ENCODE measurements around the gene RALA. TPM values are rescaled to one million over a fixed set of nuclear protein-coding genes. Genes with fewer than 3 reads are reported as not detected.
"Not testable (repeated sequence)": the region's sequence is repeated elsewhere in the genome, so short reads cannot be mapped to it uniquely, and the experiment has no call there.

Gene RALA
- total and polyA plus RNA-seq, 4 donors: 9.6 to 27.2 (median 19.3) TPM

GRCh38 chr7:39679874-39680273 lies 56.5 kb downstream of the RALA start:
- WGBS, 2 donors: 87 to 90% methylated on average over 9 of the region's 9 CpGs
- H3K4me1 ChIP-seq (ENCODE audit: control insufficient read depth in 1 of 2, insufficient read depth in 2 of 2, low read length in 2 of 2); intact Hi-C loops (cut with DNase I): not testable (repeated sequence)

GRCh38 chr7:39681887-39682441 lies 58.6 kb downstream of the RALA start:
- ATAC-seq (ENCODE audit: low FRiP score) (no peak), DNase-seq (no peak)
- Histone ChIP-seq H3K4me1 (ENCODE audit: control insufficient read depth in 1 of 2, insufficient read depth in 2 of 2, low read length in 2 of 2) (peaks cover 0 to 6% of the 10 kb centered on the region in 2 donors), H3K4me3 (ENCODE audit: low read length in 2 of 2) (no peak overlapping the region), H3K9me3 (ENCODE audit: control insufficient read depth, low read length) (no peaks in the 10 kb centered on the region), H3K27ac (ENCODE audit: low read depth in 1 of 2, low read length in 2 of 2) (no peak overlapping the region), H3K27me3 (ENCODE audit: control insufficient read depth in 1 of 2, insufficient read depth in 2 of 2, low read length in 1 of 2) (no peaks in the 10 kb centered on the region), H3K36me3 (ENCODE audit: control insufficient read depth in 1 of 2, insufficient read depth in 2 of 2, low read length in 1 of 2) (no peaks in the 10 kb centered on the region)
- intact Hi-C loops (cut with DNase I): no loop called here
- WGBS, 2 donors: 75 to 82% methylated on average over 3 of the region's 3 CpGs

More at GRCh38 chr7:39679874-39680273, 56.5 kb downstream of the RALA start:
- H3K27ac ChIP-seq (ENCODE audit: low read depth in 1 of 2, low read length in 2 of 2); H3K9me3 ChIP-seq (ENCODE audit: control insufficient read depth, low read length); H3K36me3 ChIP-seq (ENCODE audit: control insufficient read depth in 1 of 2, insufficient read depth in 2 of 2, low read length in 1 of 2); H3K4me3 ChIP-seq (ENCODE audit: low read length in 2 of 2); DNase-seq; ATAC-seq (ENCODE audit: low FRiP score); H3K27me3 ChIP-seq (ENCODE audit: control insufficient read depth in 1 of 2, insufficient read depth in 2 of 2, low read length in 1 of 2): not testable (repeated sequence)

- Histone ChIP-seq H3K9me3 (ENCODE audit: control insufficient read depth, low read length) (no peaks in the 10 kb centered on the region), H3K27me3 (ENCODE audit: control insufficient read depth in 1 of 2, insufficient read depth in 2 of 2, low read length in 1 of 2) (no peaks in the 10 kb centered on the region), H3K27ac (ENCODE audit: low read depth in 1 of 2, low read length in 2 of 2) (no peak overlapping the region), H3K4me1 (ENCODE audit: control insufficient read depth in 1 of 2, insufficient read depth in 2 of 2, low read length in 2 of 2) (peaks cover 0 to 6% of the 10 kb centered on the region in 2 donors), H3K4me3 (ENCODE audit: low read length in 2 of 2) (no peak overlapping the region), H3K36me3 (ENCODE audit: control insufficient read depth in 1 of 2, insufficient read depth in 2 of 2, low read length in 1 of 2) (no peaks in the 10 kb centered on the region)
- DNase-seq (no peak), ATAC-seq (ENCODE audit: low FRiP score) (no peak)
- WGBS, 2 donors: 50% methylated on average over 2 of the region's 2 CpGs
- intact Hi-C loops (cut with DNase I): no loop called here
Observed at GRCh38 chr7:39683216-39683845, 60.0 kb downstream of the RALA start.

GRCh38 chr7:39686261-39686924 lies 63.0 kb downstream of the RALA start:
- H3K27ac ChIP-seq (ENCODE audit: low read depth in 1 of 2, low read length in 2 of 2): no peak overlapping the region
- peaks cover 0 to 6% of the 10 kb centered on the region in 2 donors for H3K4me1 ChIP-seq (ENCODE audit: control insufficient read depth in 1 of 2, insufficient read depth in 2 of 2, low read length in 2 of 2)
- H3K4me3 ChIP-seq (ENCODE audit: low read length in 2 of 2): no peak overlapping the region
- H3K36me3 ChIP-seq (ENCODE audit: control insufficient read depth in 1 of 2, insufficient read depth in 2 of 2, low read length in 1 of 2): no peaks in the 10 kb centered on the region
- no peaks in the 10 kb centered on the region for H3K27me3 ChIP-seq (ENCODE audit: control insufficient read depth in 1 of 2, insufficient read depth in 2 of 2, low read length in 1 of 2)
- intact Hi-C loops (cut with DNase I): no loop called here
- ATAC-seq (ENCODE audit: low FRiP score) (no peak), DNase-seq (no peak)
- WGBS, 2 donors: 94 to 95% methylated on average over 3 of the region's 3 CpGs
- H3K9me3 ChIP-seq (ENCODE audit: control insufficient read depth, low read length): no peaks in the 10 kb centered on the region

- no peaks in the 10 kb centered on the region for H3K9me3 ChIP-seq (ENCODE audit: control insufficient read depth, low read length)
- peaks cover 0 to 3% of the 10 kb centered on the region in 2 donors for H3K36me3 ChIP-seq (ENCODE audit: control insufficient read depth in 1 of 2, insufficient read depth in 2 of 2, low read length in 1 of 2)
- H3K4me1 ChIP-seq (ENCODE audit: control insufficient read depth in 1 of 2, insufficient read depth in 2 of 2, low read length in 2 of 2): peaks cover 0 to 3% of the 10 kb centered on the region in 2 donors
- WGBS, 2 donors: 93 to 96% methylated on average over 9 of the region's 9 CpGs
- no peak overlapping the region for H3K27ac ChIP-seq (ENCODE audit: low read depth in 1 of 2, low read length in 2 of 2)
- no peak overlapping the region for H3K4me3 ChIP-seq (ENCODE audit: low read length in 2 of 2)
- DNase-seq (no peak), ATAC-seq (ENCODE audit: low FRiP score) (no peak)
- H3K27me3 ChIP-seq (ENCODE audit: control insufficient read depth in 1 of 2, insufficient read depth in 2 of 2, low read length in 1 of 2): no peaks in the 10 kb centered on the region
- intact Hi-C loops (cut with DNase I): no loop called here
Observed at GRCh38 chr7:39688611-39689480, 65.5 kb downstream of the RALA start.

- no peaks in the 10 kb centered on the region for H3K27me3 ChIP-seq (ENCODE audit: control insufficient read depth in 1 of 2, insufficient read depth in 2 of 2, low read length in 1 of 2)
- ATAC-seq (ENCODE audit: low FRiP score) (no peak), DNase-seq (no peak)
- WGBS, 2 donors: 36 to 40% methylated on average over 2 of the region's 2 CpGs
- no peak overlapping the region for H3K27ac ChIP-seq (ENCODE audit: low read depth in 1 of 2, low read length in 2 of 2)
- intact Hi-C loops (cut with DNase I): no loop called here
- H3K4me3 ChIP-seq (ENCODE audit: low read length in 2 of 2): no peak overlapping the region
- H3K9me3 ChIP-seq (ENCODE audit: control insufficient read depth, low read length): no peaks in the 10 kb centered on the region
- peaks cover 0 to 3% of the 10 kb centered on the region in 2 donors for H3K36me3 ChIP-seq (ENCODE audit: control insufficient read depth in 1 of 2, insufficient read depth in 2 of 2, low read length in 1 of 2)
- H3K4me1 ChIP-seq (ENCODE audit: control insufficient read depth in 1 of 2, insufficient read depth in 2 of 2, low read length in 2 of 2): no peaks in the 10 kb centered on the region
Observed at GRCh38 chr7:39691821-39692220, 68.4 kb downstream of the RALA start.

GRCh38 chr7:39693086-39693485 lies 69.7 kb downstream of the RALA start:
- H3K27ac ChIP-seq (ENCODE audit: low read depth in 1 of 2, low read length in 2 of 2); H3K36me3 ChIP-seq (ENCODE audit: control insufficient read depth in 1 of 2, insufficient read depth in 2 of 2, low read length in 1 of 2); H3K27me3 ChIP-seq (ENCODE audit: control insufficient read depth in 1 of 2, insufficient read depth in 2 of 2, low read length in 1 of 2); DNase-seq; ATAC-seq (ENCODE audit: low FRiP score); H3K4me3 ChIP-seq (ENCODE audit: low read length in 2 of 2); H3K4me1 ChIP-seq (ENCODE audit: control insufficient read depth in 1 of 2, insufficient read depth in 2 of 2, low read length in 2 of 2); H3K9me3 ChIP-seq (ENCODE audit: control insufficient read depth, low read length); intact Hi-C loops (cut with DNase I): not testable (repeated sequence)
- WGBS, 2 donors: 98% methylated on average over 4 of the region's 4 CpGs

GRCh38 chr7:39693812-39694211 lies 70.4 kb downstream of the RALA start:
- 91 to 97% methylated on average over 2 of the region's 2 CpGs for WGBS, 2 donors
- intact Hi-C loops (cut with DNase I): no loop called here
- DNase-seq (no peak), ATAC-seq (ENCODE audit: low FRiP score) (no peak)
- Histone ChIP-seq H3K27me3 (ENCODE audit: control insufficient read depth in 1 of 2, insufficient read depth in 2 of 2, low read length in 1 of 2) (no peaks in the 10 kb centered on the region), H3K9me3 (ENCODE audit: control insufficient read depth, low read length) (no peaks in the 10 kb centered on the region), H3K4me1 (ENCODE audit: control insufficient read depth in 1 of 2, insufficient read depth in 2 of 2, low read length in 2 of 2) (no peaks in the 10 kb centered on the region), H3K27ac (ENCODE audit: low read depth in 1 of 2, low read length in 2 of 2) (no peak overlapping the region), H3K4me3 (ENCODE audit: low read length in 2 of 2) (no peak overlapping the region), H3K36me3 (ENCODE audit: control insufficient read depth in 1 of 2, insufficient read depth in 2 of 2, low read length in 1 of 2) (peaks cover 0 to 11% of the 10 kb centered on the region in 2 donors)

Measured in aorta (tissue), 5 donors.